Measurements from ENCODE around the gene FERD3L.

Gene FERD3L

GRCh38 chr7:19116121-19117090 lies 28.8 kb downstream of the FERD3L start:
- no peak for DNase-seq

DNA sequence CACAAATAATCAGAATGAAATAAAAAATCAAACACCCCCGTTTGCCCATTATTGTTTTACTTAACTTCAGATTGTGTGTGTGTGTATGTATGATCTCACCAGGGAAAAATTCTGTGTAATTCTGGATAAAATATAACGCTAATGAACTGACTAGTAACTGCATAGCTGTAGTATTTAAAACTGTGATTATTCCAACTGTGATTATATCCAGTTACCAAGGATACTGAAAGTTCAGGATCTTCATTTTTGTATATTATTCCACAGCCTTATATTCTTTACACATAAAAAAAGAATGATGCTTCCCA lies 30.7 kb downstream of the FERD3L start:
- DNase-seq, result no peak

GRCh38 chr7:19113855-19114550 lies 31.2 kb downstream of the FERD3L start:
- no peak for DNase-seq

DNA sequence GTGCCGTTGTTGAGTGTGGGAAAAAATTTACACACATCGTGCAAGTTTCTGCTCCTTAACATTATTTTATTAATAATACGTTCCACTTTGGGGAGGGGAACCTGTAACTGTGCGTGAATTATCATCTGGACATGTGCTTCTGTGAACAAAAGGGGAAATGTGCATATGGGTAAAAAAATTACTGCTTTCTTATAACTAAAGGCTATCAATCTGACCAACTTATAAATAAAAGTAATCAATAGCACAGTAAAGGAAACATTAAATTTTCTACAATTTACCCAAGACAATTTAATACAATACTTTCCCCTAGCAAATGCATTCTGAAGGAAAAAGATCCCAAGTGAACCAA lies 32.2 kb downstream of the FERD3L start:
- no peak for DNase-seq

DNA sequence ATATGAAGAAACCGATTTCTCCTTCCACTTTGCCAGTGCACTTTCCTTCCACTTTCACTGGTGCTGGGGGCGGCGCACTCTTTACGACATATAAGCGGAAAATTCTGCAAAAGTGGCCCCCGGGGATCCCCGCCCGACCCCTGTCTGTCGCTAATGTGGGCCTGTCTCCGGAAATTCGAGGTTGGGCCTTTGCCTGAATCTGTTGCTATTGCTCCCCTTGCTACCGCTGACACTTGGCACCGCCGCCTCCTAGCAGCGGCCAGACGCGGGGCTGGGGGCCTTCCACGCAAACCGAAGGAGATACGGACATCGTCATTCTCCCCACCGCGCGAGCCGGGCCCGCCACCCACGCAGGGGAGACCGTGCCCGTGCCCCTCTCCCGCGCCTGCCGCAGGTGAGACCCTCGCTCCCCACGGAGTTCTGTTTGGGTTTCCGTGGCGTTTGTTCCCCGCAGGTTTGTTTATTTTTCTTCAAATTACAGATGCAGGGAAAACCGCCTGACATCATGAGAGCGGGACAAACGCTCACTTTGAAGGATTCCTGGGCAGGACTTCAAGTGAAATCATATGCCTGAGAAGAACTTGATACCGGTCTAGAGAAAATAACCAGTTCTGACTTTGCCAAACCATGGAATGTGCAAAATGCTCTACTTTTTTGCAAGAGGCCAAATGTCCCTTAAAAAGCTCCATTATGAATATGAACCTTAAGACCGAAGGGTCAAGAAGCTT lies 32.8 kb downstream of the FERD3L start:
- DNase-seq, result no peak

GRCh38 chr7:19111474-19112273 lies 33.5 kb downstream of the FERD3L start:
- DNase-seq, result no peak

- DNase-seq, result no peak
Observed at GRCh38 chr7:19110776-19111175, 34.4 kb downstream of the FERD3L start.

GRCh38 chr7:19110026-19110730 lies 35.0 kb downstream of the FERD3L start:
- no peak for DNase-seq

DNA sequence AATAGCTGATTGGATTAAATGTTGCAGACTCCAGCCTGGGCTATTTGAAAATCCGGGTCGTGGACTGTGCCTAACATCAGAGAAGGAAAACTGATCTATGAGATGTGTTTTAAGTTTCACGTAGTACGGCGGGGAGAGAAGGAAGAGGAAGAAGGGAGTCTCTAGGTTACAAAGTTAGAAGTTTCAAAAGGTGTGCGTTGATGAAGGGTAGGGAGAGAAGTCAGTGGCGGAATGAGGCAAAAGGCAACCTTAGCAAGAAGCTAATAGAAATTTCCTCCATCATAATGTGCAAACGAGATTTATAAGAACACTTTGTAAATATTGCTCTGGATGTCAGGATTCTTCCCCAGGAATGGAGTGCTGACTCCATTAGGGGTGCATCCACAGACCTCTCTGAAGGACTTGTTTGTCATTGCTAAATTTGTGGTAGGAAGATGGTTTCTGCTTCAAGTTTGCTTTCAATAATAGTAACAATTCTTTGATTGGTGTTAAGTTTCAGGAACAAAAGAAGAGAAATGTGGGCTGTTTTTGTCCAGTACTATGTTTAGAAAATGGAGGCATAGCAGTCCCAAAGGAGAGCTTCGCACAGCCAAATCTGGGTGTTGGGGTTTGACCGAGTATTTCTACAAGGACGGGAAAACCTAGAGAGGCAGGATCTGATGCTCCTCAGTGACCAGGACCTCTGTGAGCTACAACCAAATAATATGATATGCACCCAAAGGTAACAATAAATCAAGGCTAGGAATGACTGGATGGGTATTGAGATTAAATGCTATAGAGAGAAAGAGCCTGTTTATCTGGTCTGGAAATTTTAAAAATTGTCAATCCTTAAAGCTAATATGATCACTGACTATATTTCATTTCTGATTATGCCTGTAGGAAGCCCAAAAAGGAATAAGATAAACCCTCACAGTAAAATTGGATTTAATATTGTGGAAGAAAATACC lies 35.9 kb downstream of the FERD3L start:
- DNase-seq, result no peak

GRCh38 chr7:19107356-19108146 lies 37.7 kb downstream of the FERD3L start:
- no peak for DNase-seq

GRCh38 chr7:19107081-19107355 lies 38.2 kb downstream of the FERD3L start:
- DNase-seq, result no peak

DNA sequence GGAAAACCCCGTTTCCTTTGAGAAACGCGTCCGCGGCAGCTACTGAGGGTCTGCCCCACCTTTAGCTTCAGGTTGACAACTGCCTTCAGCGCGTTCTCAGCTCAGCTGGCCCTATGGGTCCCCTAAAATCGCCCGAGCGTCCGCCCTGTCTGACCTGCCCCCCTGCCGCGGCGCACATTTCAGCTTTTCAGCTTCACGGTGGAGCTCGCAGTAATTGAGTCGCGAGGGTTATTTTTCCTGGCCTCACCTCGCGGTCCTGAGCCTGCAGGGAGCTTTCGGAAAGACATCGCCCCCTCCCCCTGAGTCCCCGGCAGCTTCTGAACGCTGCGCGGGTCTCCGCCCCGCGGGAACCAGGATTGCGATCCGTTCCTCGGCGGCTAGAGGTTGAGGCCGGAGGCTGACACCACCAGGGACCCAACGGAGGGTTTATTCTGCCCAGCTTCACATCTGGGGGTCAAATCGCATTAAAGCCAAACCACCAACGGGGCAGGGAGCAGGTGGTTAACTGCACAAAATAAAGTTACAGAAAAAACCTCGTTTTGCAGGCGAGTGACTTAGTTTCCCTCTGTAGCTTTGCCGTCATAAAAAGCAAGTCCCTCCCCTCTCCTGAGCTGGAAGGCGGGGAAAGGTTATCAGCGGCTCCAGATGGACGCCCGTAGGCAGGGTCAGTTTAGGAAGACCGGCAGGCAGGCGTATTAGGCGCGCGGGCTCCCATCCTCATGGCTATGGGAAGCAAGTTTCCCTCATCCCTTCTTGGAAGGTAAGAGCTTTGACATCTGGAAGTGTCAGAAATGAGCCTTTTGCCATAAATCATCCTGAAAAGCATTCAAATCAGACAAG lies 38.8 kb downstream of the FERD3L start:
- DNase-seq, result no peak

- DNase-seq, result no peak
Observed at GRCh38 chr7:19105546-19105945, 39.7 kb downstream of the FERD3L start.

- no peak for DNase-seq
Observed at GRCh38 chr7:19104811-19105210, 40.4 kb downstream of the FERD3L start.

GRCh38 chr7:19102884-19103283 lies 42.3 kb downstream of the FERD3L start:
- DNase-seq, result no peak

- no peak for DNase-seq
Observed at GRCh38 chr7:19101909-19102308, 43.3 kb downstream of the FERD3L start.

DNA sequence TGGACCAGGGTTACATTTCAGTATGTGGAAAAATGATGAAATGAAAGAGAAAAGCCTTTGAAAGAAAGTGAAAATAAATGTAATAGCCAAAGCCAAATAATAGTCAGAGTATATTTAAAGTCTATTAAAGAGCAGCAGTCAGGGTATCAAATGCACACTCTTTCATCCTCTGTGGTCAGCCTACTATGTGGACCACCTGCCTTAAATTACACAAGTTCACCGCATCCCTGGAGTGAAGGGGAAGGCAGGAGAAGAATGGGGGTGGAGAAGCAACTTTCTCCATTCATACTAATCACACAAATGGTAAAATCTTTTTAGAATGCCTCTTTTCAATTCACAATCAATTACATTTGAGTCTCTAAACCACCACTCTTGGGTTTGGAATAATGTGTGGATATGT lies 43.7 kb downstream of the FERD3L start:
- no peak for DNase-seq

DNA sequence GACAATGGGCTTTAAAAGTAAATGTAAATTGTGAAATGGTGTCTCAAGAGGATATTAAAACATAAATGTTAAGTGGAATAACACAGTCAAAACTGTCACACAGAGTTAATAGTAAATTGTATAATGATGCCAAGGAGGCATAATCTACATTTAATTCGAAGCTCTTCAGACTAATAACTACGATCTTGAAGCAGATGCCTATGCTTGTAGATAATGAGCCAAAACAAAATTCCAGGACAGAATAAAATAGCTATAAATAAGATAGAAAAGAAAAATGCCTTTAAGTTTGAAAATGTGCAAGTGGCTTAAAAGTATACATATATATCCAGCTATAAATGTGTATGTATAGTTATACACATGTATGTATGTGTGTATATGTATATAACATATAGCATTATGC lies 45.3 kb downstream of the FERD3L start:
- DNase-seq, result no peak

GRCh38 chr7:19099194-19099593 lies 46.0 kb downstream of the FERD3L start:
- DNase-seq, result no peak

DNA sequence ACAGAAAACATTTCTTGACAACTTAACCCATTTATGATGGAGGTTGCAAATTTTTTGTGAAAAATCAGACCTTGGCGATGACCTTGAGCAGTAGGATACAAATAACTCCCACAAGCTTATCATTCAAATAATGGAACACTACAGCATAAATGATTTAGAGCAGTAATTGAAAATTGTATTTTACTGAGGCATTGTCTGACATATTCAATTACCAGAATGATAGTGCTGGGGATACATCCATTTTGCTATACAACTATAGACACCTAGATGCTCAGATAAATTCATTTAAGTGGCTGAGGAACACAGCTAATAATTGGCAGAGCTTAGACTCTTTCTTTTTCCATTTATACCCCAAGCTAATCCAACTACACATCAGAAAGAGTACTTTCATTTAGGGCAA lies 46.7 kb downstream of the FERD3L start:
- DNase-seq, result no peak
